Urothelium cell line (cell line): ENCODE measurements around the gene SYNE4.

ENCODE experiments used
- DNase-seq: peaks from one replicate; pipeline ENCODE4 v3.0.0; 2011; ENCODE audit warnings: low spot score, mixed read lengths
- FAIRE-seq: peaks from 2 replicates; lab custom pipeline; 2011; peaks lifted over from hg19 to GRCh38; lab: Jason Lieb, UNC

The SYNE4 gene

DNA sequence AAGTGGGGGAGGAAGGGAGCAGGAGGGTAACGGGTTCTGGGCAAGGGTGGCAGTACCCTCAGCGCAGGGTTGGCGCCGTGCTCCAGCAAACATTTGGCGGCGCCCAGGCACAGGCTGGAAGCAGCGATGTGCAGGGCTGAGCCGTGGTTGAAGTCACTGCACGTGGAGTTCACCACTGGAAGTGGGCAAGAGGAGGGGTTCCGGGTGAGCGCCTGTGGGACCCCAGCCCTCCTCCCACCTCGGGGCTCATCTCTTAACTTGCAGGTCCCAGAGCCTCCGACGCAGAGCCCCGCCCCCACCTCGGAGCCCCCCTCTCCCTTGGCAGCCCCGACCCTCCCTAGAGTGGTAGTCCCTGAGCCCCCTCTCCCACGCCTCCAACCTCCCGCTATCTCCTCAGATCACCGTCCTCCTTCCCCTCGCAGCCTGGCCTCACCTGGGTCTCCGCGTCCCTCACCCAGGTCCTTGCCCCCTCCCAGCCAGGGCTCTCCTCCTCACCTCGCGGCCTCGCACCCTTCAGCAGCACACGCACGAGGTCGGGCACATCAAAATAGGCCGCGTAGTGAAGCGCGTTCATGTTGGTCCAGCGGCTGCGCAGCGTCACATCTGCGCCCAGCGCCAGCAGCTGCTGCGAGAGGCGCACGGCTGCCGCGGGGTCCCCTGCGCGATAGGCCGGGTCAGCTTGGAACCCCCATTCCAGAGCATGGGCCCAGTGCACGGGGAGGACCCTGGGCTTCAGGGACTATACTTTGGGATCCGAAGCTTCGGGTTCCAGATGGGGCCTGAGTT, 17.7 kb upstream of the SYNE4 start:
- no peak for DNase-seq

DNA sequence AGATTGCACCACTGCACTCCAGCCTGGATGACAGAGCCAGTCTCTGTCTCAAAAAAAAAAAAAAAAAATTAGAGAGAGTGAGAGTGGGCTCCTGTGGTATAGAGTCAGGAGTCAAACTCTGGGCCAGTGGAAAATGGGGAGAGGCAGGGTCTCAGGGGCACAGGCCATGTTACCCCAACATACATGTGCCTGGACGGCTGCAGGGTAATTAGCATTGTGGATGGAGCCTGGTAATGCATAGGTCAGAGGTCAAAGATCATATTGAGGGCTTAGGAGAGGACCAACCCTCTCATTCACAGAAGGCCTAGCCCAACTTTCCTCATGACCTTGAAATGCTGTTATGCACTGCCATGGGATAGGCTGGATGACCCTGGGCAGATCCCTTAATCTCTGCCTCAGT, 16.9 kb upstream of the SYNE4 start:
- DNase-seq (no peak), FAIRE-seq (no peak)

More for the DNA sequence above, 17.7 kb upstream of the SYNE4 start:
- no peak for FAIRE-seq

DNA sequence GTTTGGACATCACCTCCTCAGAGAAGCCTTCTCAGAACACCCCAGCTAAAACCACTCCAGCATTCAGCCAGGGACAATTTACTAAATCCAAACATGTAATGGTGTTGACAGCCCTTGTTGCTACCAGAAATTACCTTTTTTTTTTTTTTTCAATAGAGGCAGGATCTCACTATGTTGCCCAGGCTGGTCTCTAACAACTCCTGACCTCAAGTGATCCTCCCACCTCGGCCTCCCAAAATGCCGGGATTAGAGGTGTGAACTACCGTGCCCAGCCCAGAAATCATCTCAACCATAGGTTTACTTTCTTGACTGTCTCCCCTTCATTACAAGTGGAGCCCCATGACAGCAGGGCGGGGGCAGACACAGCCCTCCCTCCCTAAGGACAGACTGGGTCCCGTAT, 14.8 kb upstream of the SYNE4 start:
- DNase-seq (no peak), FAIRE-seq (no peak)

DNA sequence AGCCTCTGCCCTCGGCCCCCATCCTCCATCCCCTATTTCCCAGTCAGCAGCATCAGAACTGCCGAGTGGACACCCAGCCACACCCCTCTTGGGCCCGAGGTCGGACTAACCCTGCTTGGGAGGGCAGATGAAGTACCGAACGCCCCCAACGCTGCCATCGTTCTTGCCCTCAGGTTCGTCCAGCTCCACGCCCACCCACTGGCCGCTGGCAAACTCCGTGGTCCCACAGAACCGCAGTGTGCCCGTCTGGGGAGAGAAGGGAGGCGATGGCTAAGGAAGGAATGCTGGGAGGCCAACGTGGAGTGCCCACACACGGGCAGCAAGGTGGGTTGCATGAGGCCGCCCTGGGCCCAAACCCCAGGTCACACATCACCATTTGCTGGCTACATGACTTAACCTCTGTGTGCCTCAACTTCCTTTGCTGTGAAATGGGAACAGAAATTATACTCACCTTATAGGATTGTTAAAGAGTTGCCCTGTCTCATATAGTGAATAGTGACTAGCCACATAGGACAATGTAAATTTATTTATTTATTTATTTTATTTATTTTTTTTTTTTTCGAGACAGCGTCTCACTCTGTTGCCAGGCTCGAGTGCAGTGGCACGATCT, 10.6 kb upstream of the SYNE4 start:
- FAIRE-seq (no peak), DNase-seq (no peak)

DNA sequence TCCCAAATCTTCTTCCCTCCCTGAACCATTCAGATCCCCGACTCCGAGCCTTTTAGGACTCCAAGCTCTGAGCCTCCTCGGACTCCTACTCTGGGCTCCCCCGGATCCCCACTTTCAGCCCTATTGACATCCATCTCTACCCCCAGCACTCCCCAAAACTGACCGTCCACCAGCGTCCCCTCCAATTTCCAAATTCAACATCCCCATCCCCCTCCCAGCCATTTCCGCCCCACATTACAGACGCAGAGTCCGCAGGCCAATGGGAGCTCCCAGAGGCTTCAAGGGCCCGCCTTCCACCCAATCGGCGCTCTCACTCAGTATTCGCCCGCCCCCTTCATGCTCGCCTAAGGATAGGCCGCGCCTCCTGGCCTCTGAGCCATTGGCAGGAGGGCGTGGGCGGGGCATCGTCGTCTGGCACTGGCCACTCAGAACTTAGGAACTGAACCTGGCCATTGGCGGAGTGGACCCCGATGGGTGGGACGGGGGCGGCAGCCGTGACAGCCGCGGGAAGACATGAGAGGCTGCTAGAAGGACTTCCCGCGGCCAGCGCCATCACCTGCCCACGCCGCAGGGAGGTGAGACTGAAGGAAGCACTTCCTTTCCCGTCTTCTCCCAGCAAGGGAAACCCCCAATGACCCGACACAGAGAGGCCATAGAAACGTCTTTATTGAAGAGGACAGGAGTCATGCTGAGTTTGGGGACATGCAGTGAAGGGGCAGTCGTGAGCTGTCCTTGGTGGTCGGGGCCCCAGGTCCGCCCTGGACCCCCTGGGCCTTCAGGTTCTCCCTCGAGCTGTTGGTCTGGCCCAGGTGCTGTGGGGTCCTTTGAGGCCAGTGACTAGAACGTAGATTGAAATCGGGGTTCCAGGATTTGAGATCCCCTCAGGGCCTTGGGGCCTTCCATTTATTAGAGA, 5.7 kb upstream of the SYNE4 start, which contains the start of gene ALKBH6:
Gene ALKBH6 (minus strand): TSS at position 202 of the 913 bp plus-strand sequence. CDS start 816 bp downstream, outside the sequence.
- peak; percentile 81 for FAIRE-seq

DNA sequence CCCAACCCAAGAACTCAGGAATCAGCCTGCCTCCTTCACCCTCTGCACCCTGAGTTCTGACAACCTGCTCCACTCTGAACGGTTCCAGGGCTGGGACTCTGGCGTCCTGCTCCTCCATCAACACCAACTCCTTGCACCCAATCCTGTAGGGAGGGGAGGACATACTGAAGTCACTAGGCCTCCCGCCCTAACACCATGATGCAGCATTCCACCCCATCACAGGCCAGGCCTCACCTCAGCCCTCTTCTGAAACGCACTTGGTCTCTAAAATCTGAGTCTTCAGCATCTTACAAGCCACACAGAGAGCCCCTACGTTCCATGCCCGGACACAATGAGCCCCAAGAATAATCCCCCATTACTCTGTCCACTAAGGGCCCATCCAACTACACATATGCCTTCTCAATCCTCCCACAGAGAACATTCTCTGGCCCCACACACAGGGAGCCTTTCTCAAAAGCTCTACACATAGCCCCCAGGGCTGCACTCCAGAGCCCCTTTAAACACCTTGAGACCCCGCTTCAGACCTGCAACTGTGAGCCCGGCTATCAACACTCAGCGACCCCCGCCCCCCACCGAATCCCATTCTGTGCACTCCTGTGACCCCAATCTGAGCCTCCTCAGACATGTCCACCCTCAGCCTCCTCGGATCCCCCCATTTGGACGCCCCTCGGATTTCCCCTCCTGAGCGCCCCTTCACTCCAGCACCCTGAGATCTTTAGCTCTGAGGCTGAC, 4.8 kb upstream of the SYNE4 start:
- FAIRE-seq (no peak), DNase-seq (no peak)

More for the DNA sequence above, 5.7 kb upstream of the SYNE4 start, which contains the start of gene ALKBH6:
- peak; percentile 98 for DNase-seq

DNA sequence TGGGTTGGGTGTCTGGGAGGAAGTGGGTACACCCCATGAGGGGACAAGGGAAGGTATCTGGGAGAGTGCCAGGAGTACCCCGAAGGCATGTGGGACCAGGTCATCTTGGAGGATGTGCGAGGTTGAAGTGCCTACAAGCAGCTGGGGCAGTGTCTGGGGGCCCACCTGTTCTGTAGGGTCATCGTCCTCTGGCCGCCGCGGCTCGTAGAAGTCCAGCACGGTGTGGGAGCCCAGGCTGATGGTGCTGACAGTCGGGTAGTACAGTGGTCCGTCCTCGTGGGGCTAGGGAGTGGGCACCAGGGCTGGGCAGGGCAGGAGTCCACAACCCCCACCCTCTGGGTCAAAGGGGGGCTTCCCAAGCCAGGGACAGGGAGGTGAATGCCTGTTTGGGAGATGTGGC, 1.8 kb upstream of the SYNE4 start:
- no peak for FAIRE-seq
- DNase-seq: no peak

DNA sequence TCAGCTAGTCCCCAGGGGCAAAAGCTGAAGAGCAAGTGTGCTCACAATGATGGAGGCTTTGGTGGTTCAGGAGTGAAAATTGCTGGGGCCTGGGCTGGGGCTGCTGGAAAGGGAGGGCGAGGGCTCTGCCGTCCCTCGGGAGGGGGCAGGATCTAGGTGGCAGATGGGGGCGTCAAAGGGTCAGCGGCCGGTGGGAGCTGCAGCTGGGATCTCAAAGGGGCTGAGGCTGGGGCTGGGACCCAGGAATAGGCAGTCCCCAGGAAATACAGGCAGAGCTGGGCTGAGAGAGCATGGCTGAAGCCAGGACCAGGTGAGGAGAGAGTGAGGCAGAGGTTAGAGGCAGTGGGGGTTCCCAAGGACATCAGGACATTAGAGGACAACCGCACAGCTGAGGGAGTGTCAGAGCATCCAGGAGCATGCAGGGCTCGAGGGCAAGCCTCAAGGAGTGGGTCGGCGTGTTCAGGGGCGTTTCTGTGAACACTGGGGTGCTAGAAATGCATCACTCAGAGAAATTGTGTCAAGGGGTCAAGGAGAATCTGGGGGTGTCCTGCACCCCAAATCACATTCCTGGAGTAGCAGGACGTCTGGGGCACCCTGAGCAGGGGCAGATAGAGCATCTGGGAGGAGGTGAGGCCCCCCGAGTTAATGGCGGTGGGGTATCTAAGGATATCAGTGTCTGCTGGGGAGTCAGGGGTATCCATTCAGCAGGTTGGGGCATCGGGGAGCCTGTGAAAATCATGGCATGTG, 1.2 kb upstream of the SYNE4 start:
- DNase-seq: no peak
- no peak for FAIRE-seq

DNA sequence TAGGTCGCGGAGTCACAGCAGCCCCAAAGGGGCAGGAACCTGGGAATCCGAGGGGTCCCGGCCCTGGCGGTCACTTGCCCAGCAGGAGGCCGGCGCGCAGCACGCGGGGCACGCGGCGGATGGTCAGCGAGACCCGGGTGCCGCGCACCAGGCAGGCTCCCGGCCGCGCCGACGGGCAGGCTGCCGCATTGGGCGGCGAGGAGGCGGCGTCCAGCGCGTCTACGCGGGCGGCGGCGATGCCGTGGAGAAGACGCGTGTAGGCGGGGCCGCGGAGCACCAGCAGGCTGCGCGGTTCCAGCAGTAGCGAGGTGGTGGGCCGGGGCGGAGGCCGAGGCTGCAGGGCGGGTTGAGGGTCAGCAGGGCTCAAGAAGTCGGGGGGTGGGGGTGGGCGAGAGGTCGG, 607 bp upstream of the SYNE4 start:
- no peak for FAIRE-seq
- DNase-seq: no peak

DNA sequence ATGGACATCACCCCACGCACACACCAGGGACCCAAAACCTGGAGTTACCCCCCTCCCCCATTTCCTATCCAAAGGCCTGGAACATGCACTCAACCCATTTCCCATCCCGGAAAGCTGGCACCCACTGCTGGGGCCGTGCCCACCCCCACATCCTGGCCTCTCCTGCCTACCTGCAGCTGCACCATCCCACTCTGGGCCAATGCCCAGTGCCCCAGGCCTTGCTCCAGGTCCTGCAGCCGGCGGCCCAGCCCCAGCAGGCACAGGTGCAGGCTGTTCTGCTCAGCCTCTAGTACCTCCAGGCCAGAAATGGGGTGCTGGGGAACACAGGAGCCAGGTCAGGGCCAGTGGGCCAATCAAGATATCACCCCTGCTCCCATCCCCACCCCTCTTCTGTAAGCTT, 1.7 kb downstream of the SYNE4 start:
- DNase-seq (no peak), FAIRE-seq (no peak)

DNA sequence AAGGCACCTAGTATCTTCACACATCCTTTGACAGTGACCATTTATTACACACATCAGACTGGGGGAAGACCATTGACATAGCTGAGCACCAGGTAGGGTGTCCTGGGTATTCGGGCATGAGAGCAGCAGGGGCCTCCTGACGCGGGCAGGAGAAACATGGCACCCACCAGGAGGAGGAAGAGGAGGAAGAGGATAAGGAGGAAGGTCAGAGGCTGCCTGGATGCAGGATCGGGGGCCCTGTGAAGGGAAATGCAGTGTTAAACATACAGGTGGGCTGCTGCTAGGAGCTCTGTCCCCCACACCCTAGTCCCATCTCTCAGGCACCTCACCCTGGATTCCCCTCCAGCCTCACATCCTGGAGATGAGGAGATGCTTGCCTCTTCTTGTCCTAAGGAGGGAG, 5.3 kb downstream of the SYNE4 start:
- DNase-seq (no peak), FAIRE-seq (no peak)

DNA sequence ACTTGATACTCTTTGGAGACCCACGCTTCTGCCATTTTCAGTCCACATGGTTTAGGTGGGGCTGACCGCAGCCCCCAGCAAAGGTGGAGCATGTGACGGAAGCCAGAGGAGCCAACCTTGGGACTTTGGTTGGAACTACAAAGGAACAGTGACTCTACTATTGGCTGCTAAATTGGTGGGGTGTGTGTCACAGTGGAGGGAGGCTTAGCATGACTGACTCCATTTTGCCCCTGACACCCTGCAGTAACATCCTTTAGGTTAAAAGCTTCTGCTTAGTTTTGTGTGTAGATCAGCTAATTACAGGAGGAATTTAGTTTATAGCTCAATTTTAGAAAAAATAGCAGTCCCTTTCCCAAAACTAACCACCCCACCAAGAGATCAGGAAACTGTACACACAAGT, 7.0 kb downstream of the SYNE4 start:
- DNase-seq (no peak), FAIRE-seq (no peak)

DNA sequence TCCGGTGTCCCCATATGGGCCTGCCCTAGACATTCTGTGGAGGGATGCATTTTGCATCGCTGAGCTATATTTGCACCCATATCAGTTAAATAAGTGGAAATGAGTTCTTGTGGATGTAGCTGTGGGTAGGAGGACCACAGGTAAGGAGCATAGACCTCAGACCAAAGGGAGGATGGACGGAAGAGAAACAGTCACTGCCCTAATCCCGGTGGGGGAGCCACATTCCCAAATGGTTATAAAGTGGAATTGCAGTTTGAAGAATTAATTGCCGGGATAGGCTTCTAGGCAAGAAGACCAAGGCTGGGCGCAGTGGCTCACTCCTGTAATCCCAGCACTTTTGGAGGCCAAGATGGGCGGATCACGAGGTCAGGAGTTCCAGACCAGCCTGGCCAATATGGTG, 11.8 kb downstream of the SYNE4 start:
- no peak for FAIRE-seq

DNA sequence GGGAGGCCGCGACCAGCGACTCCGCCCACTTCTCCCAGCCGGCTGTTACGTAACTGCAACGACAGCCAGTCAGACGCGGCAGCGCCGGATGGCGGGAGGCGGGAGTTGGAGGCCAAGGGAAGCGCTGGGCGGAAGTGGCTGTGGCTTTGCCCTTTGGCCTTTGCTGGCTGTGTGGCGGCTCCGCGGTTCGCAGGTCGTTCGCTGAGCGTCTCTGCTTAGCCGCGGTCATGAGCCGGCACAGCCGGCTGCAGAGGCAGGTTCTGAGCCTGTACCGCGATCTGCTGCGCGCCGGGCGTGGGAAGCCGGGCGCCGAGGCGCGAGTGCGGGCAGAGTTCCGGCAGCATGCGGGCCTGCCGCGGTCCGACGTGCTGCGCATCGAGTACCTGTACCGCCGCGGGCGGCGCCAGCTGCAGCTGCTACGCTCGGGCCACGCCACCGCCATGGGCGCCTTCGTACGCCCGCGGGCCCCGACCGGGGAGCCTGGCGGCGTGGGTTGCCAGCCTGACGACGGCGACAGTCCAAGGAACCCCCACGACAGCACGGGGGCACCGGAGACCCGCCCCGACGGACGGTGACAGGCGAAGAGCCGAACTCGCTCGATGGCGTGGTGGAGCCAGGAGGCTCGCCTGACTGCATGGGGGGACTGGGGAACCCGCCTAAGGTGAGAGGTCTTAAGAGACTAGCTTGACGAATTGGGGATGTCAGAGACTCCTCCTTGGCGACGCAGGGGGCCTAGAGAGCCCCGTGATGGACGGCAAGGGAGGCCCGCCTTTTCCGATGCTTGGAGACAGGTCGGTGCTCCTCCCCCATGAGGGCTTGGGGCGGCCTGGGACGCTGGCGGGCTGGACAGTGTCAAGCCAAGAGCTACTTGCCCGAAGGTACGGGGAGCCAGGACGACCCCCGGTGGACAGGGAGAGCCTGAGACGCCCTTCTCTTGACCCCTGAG, 13.3 kb downstream of the SYNE4 start, which contains the start of gene SDHAF1:
Gene SDHAF1 (plus strand): TSS at position 141 of the 946 bp plus-strand sequence. CDS start 87 bp downstream, at position 228.
- peak; percentile 96 for DNase-seq
- FAIRE-seq: peak; percentile 95

More for the DNA sequence above, 11.8 kb downstream of the SYNE4 start:
- no peak for DNase-seq

DNA sequence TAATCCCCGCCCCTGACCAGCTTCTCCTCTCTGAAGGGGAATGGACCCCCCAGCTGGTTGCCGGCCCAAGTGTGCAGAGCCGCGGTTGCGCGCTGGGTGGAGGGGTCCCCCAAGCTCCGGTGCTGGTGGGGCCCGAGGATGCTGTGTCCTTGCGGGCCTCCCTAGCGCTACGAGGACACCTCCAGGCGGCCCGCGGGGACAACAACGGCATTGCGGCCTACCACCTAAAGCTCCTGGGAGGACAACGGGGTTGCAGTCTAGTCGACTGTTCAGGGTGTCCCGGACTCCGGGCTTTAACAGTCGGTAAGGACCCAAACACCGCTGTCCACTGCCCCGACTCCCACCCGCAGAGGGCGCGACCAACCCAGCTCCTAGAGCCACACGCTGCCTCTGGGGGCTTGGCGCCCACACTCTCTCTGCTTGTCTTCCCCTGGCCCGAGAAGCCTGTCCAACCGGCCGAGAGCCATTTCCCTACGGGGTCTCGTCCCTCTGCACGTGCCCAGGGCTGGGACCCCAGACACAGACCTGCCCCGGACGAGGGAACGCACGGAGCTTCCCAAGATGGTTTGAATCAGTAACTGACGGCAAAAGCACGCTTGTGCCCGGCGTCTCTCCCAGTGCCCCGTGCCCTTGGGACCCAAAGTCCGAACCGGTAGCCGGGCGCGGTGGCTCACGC, 14.6 kb downstream of the SYNE4 start:
- DNase-seq (no peak), FAIRE-seq (no peak)

DNA sequence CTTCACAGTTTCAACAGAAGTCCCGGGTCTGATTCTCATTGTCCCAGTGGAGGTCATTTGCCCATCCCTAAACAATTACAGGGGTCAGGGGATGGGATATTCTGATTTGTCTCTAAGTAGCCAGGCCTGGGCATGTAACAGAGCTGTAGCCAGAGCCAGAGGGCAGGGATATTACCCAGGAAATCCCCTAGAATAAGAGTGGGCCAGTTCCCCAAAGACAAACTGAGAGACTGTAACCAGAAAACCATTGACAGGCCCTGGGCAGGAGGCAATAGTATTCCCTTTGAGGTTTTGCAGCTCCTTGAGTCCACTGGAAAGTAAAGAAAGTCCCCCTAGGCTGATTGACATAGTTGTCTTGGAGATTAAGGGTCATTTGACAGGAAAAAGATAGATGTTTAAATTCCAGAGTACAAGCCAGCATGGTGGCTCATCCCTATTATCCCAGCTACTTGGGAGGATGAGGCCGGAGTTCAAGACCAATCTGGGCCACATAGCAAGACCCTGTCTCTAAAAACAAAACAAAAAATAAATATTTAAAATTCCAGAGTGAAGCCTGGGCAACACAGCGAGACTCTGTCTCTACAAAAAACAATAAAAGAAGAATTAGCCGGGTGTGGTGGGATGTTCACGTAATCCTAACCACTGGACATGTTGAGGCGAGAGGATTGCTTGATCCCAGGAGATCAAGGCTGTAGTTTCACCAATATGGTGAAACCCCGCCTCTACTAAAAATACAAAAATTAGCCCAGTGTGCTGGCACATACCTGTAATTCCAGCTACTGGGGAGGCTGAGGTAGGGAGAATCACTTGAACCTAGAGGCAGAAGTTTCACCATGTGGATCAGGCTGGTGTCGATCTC, 15.5 kb downstream of the SYNE4 start:
- FAIRE-seq (no peak), DNase-seq (no peak)
